NB4 (cell line): ENCODE measurements around the gene LONP2.

Experiments
- MAX ChIP-seq: IDR thresholded peaks from 2 replicates; pipeline ENCODE4 v1.6.1; 2011; ENCODE audit warnings: low read depth, low read length
- MYC ChIP-seq: IDR thresholded peaks from 2 replicates; pipeline ENCODE4 v1.6.1; 2011; ENCODE audit warnings: low read depth, low read length
- POLR2A ChIP-seq: IDR thresholded peaks from 2 replicates; pipeline ENCODE4 v1.6.1; 2011; ENCODE audit warnings: mild to moderate bottlenecking; ENCODE audit not compliant: insufficient read length; ENCODE audit errors: extremely low read depth
- TF ChIP-seq, protein P1 (sequence below): IDR thresholded peaks from one replicate; pipeline ENCODE4 v1.5.1; 2012; ENCODE audit warnings: low read depth, low read length

- TF ChIP-seq, protein P1, sequence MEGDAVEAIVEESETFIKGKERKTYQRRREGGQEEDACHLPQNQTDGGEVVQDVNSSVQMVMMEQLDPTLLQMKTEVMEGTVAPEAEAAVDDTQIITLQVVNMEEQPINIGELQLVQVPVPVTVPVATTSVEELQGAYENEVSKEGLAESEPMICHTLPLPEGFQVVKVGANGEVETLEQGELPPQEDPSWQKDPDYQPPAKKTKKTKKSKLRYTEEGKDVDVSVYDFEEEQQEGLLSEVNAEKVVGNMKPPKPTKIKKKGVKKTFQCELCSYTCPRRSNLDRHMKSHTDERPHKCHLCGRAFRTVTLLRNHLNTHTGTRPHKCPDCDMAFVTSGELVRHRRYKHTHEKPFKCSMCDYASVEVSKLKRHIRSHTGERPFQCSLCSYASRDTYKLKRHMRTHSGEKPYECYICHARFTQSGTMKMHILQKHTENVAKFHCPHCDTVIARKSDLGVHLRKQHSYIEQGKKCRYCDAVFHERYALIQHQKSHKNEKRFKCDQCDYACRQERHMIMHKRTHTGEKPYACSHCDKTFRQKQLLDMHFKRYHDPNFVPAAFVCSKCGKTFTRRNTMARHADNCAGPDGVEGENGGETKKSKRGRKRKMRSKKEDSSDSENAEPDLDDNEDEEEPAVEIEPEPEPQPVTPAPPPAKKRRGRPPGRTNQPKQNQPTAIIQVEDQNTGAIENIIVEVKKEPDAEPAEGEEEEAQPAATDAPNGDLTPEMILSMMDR = no peak
- TF ChIP-seq POLR2A = no peak
- TF ChIP-seq MYC = no peak
- no peak for TF ChIP-seq MAX
Measured at GRCh38 chr16:48329138-48329537, 85.0 kb downstream of the LONP2 start.
